ENCODE measurements around the gene CDC73. TPM values are rescaled to one million over a fixed set of nuclear protein-coding genes. Genes with fewer than 3 reads are reported as not detected.

The CDC73 gene
- total RNA-seq, 2 donors from 2014 or later: 52.8 to 53.0 TPM

GRCh38 chr1:193176113-193176512 lies 54.3 kb downstream of the CDC73 start:
- H3K9ac ChIP-seq (ENCODE audit: extremely low read depth, low read length, poor library complexity, severe bottlenecking): no peak overlapping the region
- H3K27ac ChIP-seq (ENCODE audit: low read depth, low read length): no peak overlapping the region
- no peaks in the 10 kb centered on the region for H3K9me3 ChIP-seq (ENCODE audit: control insufficient read depth, low read length)
- Mint-ChIP-seq H3K4me1 (no peaks in the 10 kb centered on the region), H3K4me3 (no peak overlapping the region), H3K27ac (no peak overlapping the region), H3K36me3 (ENCODE audit: low read depth) (peaks cover 17% of the 10 kb centered on the region), H3K9me3 (no peaks in the 10 kb centered on the region), H3K27me3 (ENCODE audit: insufficient read depth) (no peaks in the 10 kb centered on the region)
- TF ChIP-seq CTCF (conservative IDR thresholded peaks at IDR 0.05): no peak
- 89% methylated on average over 1 of the region's 1 CpG; no CpG with 5 or more reads in 1 of the 2 experiments for WGBS, 2 experiments (ENCODE audit: insufficient coverage in 1 of 2, insufficient read length in 1 of 2)
- H3K27me3 ChIP-seq (ENCODE audit: control insufficient read depth, insufficient read depth, low read length, poor library complexity, severe bottlenecking): no peaks in the 10 kb centered on the region
- DNase-seq: no peak
- no peaks in the 10 kb centered on the region for H3K4me1 ChIP-seq (ENCODE audit: control insufficient read depth, insufficient read depth, low read length)
- H3K4me3 ChIP-seq (ENCODE audit: low read length): no peak overlapping the region
- H3K36me3 ChIP-seq (ENCODE audit: control insufficient read depth, insufficient read depth, low read length): peaks cover 2% of the 10 kb centered on the region

DNA sequence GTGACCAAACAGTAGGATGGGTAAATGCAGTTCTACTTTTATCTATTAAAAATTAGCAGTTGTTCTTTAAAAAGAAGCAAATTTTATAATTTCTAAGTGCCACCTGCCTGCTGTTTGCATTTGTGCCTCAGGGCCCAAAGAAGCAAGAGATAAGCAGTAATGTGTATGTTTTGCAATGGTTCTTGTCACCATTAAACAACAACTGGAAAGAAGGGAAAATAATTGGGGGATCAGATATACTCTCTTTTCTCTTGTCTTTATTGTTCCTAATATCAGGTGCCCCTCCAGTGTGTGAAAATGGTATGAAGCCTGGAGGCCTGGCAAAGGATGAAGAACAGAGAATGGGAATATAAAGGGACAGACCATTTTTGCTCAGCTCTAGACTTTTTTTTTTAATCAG lies 55.0 kb downstream of the CDC73 start:
- no peaks in the 10 kb centered on the region for H3K27me3 Mint-ChIP-seq (ENCODE audit: insufficient read depth)
- H3K27me3 ChIP-seq (ENCODE audit: control insufficient read depth, insufficient read depth, low read length, poor library complexity, severe bottlenecking): no peaks in the 10 kb centered on the region
- H3K9me3 Mint-ChIP-seq: no peaks in the 10 kb centered on the region
- no peak overlapping the region for H3K4me3 Mint-ChIP-seq
- H3K36me3 ChIP-seq (ENCODE audit: control insufficient read depth, insufficient read depth, low read length): no peaks in the 10 kb centered on the region
- H3K9ac ChIP-seq (ENCODE audit: extremely low read depth, low read length, poor library complexity, severe bottlenecking): no peak overlapping the region
- no peak for TF ChIP-seq CTCF (conservative IDR thresholded peaks at IDR 0.05)
- H3K4me3 ChIP-seq (ENCODE audit: low read length): no peak overlapping the region
- H3K4me1 ChIP-seq (ENCODE audit: control insufficient read depth, insufficient read depth, low read length): no peaks in the 10 kb centered on the region
- no peak overlapping the region for H3K27ac ChIP-seq (ENCODE audit: low read depth, low read length)
- H3K36me3 Mint-ChIP-seq (ENCODE audit: low read depth): peaks cover 12% of the 10 kb centered on the region
- H3K9me3 ChIP-seq (ENCODE audit: control insufficient read depth, low read length): no peaks in the 10 kb centered on the region
- no peak for DNase-seq
- no peaks in the 10 kb centered on the region for H3K4me1 Mint-ChIP-seq
- H3K27ac Mint-ChIP-seq: no peak overlapping the region

DNA sequence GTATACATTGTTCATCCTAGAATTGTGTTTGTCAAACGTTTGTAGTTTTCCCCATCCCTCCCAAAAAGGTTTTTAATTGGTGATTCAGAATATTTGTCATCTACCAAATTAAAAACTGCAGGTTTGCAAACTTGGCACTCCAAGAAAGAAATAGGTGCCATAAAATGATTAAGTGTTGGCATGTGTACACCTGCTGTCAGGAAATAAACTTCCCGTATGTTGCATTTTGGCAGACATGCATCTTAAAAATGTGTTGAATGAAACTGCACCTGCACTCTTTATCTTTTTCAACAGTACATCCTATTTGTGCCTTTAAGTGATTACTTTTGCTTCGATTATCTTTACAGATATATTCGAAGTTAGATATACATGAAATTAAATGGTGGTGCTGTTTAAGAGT lies 57.3 kb downstream of the CDC73 start:
- Mint-ChIP-seq H3K4me3 (no peak overlapping the region), H3K4me1 (peaks cover 3% of the 10 kb centered on the region)
- H3K9ac ChIP-seq (ENCODE audit: extremely low read depth, low read length, poor library complexity, severe bottlenecking): no peak overlapping the region

More for the DNA sequence above, 57.3 kb downstream of the CDC73 start:
- 90% methylated on average over 2 to 4 of the region's 4 CpGs for WGBS, 2 experiments (ENCODE audit: insufficient coverage in 1 of 2, insufficient read length in 1 of 2)
- DNase-seq: no peak
- Histone ChIP-seq H3K27me3 (ENCODE audit: control insufficient read depth, insufficient read depth, low read length, poor library complexity, severe bottlenecking) (no peaks in the 10 kb centered on the region), H3K4me1 (ENCODE audit: control insufficient read depth, insufficient read depth, low read length) (peaks cover 3% of the 10 kb centered on the region), H3K36me3 (ENCODE audit: control insufficient read depth, insufficient read depth, low read length) (no peaks in the 10 kb centered on the region), H3K9me3 (ENCODE audit: control insufficient read depth, low read length) (no peaks in the 10 kb centered on the region), H3K4me3 (ENCODE audit: low read length) (no peak overlapping the region), H3K27ac (ENCODE audit: low read depth, low read length) (no peak overlapping the region)
- Mint-ChIP-seq H3K36me3 (ENCODE audit: low read depth) (peaks cover 12% of the 10 kb centered on the region), H3K27me3 (ENCODE audit: insufficient read depth) (no peaks in the 10 kb centered on the region), H3K27ac (no peak overlapping the region), H3K9me3 (no peaks in the 10 kb centered on the region)
- no peak for TF ChIP-seq CTCF (conservative IDR thresholded peaks at IDR 0.05)

Measured in endodermal cell (in vitro differentiated cells).